IMR-90 (cell line): ENCODE results near the gene SLC27A4. TPM values are rescaled to one million over a fixed set of nuclear protein-coding genes. Genes with fewer than 3 reads are reported as not detected.

Experiments
- CHD1 ChIP-seq: IDR thresholded peaks from 2 replicates; pipeline ENCODE4 v1.6.1; 2012; ENCODE audit warnings: low read depth, low read length, improper control_type of control experiment
- FOS ChIP-seq: fragments of 150-350 bp; IDR thresholded peaks from 2 replicates; pipeline ENCODE4 v1.6.1; 2016; ENCODE audit warnings: low read depth, low read length
- MAFK ChIP-seq: IDR thresholded peaks from 2 replicates; pipeline ENCODE4 v1.6.1; 2012; ENCODE audit warnings: low read depth, low read length, improper control_type of control experiment
- MXI1 ChIP-seq: IDR thresholded peaks from 2 replicates; pipeline ENCODE4 v1.6.1; 2012; ENCODE audit warnings: low read depth, mild to moderate bottlenecking, low read length, moderate library complexity, borderline replicate concordance
- NFE2L2 ChIP-seq: fragments of 150-350 bp; IDR thresholded peaks from 2 replicates; pipeline ENCODE4 v1.6.1; 2016; ENCODE audit warnings: low read depth, mild to moderate bottlenecking, low read length
- RAD21 ChIP-seq: IDR thresholded peaks from 2 replicates; pipeline ENCODE4 v1.6.1; 2012; ENCODE audit warnings: low read length, improper control_type of control experiment
- SMC3 ChIP-seq: fragments of 150-350 bp; IDR thresholded peaks from 2 replicates; pipeline ENCODE4 v1.6.1; 2016; ENCODE audit warnings: low read depth, mild to moderate bottlenecking, antibody characterized with exemption, low read length, moderate library complexity
- polyA plus RNA-seq, 3 experiments: library from polyadenylated mRNA; depleted of rRNA; stranded (reverse); fragments of >200 nt; gene quantifications; 2 replicates each; pipeline ENCODE4 v1.2.3, GENCODE V29; 2012; ENCODE audit warnings: low replicate concordance in 1 of 3
- total RNA-seq: library from RNA; depleted of rRNA; stranded (reverse); fragments of >200 nt; gene quantifications from 2 replicates; pipeline ENCODE4 v1.2.3, GENCODE V29; 2012

Gene SLC27A4
- total and polyA plus RNA-seq, 2 of the 4 experiments (the other 2 are of a cell fraction), result 9.7 to 13.7 TPM

- no peak for TF ChIP-seq RAD21
- TF ChIP-seq MXI1, result no peak
- no peak for TF ChIP-seq CHD1
- no peak for TF ChIP-seq SMC3
- no peak for TF ChIP-seq MAFK
- TF ChIP-seq FOS, result no peak
- no peak for TF ChIP-seq NFE2L2
These were observed 41.5 kb upstream of the SLC27A4 start (continued) for GRCh38 chr9:128298535-128299482.
